Epithelial cell of esophagus (primary cell): Measurements from ENCODE around the gene VTI1B.

Experiments used
- DNase-seq: peaks from one replicate; pipeline ENCODE4 v3.0.0; 2010; ENCODE audit warnings: low read depth
- H3K4me3 ChIP-seq: 2 replicates; pipeline ENCODE4 v1.5.1; 2011; ENCODE audit warnings: mild to moderate bottlenecking, low read length, control low read depth
- CTCF ChIP-seq: IDR thresholded peaks from 2 replicates; pipeline ENCODE4 v1.5.1; 2011; ENCODE audit warnings: low read depth, mild to moderate bottlenecking, low read length, control low read depth, inconsistent platforms; ENCODE audit not compliant: insufficient read depth; ENCODE audit errors: missing control alignments

Gene VTI1B

GRCh38 chr14:67599698-67600561, 74.5 kb downstream of the VTI1B start, which contains the start of gene PIGH:
Gene PIGH (minus strand): TSS chr14:67600268. CDS start chr14:67600203, 65 bp downstream.
- peak; percentile 51 for TF ChIP-seq CTCF
- peak; percentile 91 for DNase-seq
- peak within 1 kb of the TSS; percentile 82 for H3K4me3 ChIP-seq
